ENCODE data around the gene SRPRB. TPM values are rescaled to one million over a fixed set of nuclear protein-coding genes. Genes with fewer than 3 reads are reported as not detected.

SRPRB gene
- total and polyA plus RNA-seq, 9 of the 15 experiments (the other 6 are each of a cell fraction or from before 2014, with no cell fraction given) = 29.5 to 66.0 (median 41.4) TPM

GRCh38 chr3:133851266-133851906 is 45.8 kb downstream of the SRPRB start (continued):
- TF ChIP-seq IRF1 (CRISPR knock-in tag; IDR thresholded peaks at IDR 0.05; ENCODE audit: borderline replicate concordance) = no peak
- TF ChIP-seq MCM5 (IDR thresholded peaks at IDR 0.05; ENCODE audit: low read depth) = no peak
- no peak for TF ChIP-seq TBP (optimal IDR thresholded peaks at IDR 0.05; ENCODE audit: low read depth, low read length)
- no peak for TF ChIP-seq ZNF507 (tag; conservative IDR thresholded peaks at IDR 0.05)
- TF ChIP-seq ZNF445 (CRISPR knock-in tag; IDR thresholded peaks at IDR 0.05; ENCODE audit: low read depth) = no peak
- TF ChIP-seq ZNF76 (CRISPR knock-in tag; IDR thresholded peaks at IDR 0.05; ENCODE audit: borderline replicate concordance) = no peak
- TF ChIP-seq ZNF197 (CRISPR knock-in tag; IDR thresholded peaks at IDR 0.05; ENCODE audit: low read depth) = no peak
- peak; percentile 51 for TF ChIP-seq HES1 (IDR thresholded peaks at IDR 0.05; ENCODE audit: low read depth)
- no peak for TF ChIP-seq CAMTA2 (CRISPR knock-in tag; conservative IDR thresholded peaks at IDR 0.05)
- TF ChIP-seq HLTF (IDR thresholded peaks at IDR 0.05) = peak; percentile 93
- TF ChIP-seq BCOR (IDR thresholded peaks at IDR 0.05) = peak; percentile 75
- TF ChIP-seq FOXA3 (CRISPR knock-in tag; conservative IDR thresholded peaks at IDR 0.05 in 1 of 2, IDR thresholded peaks at IDR 0.05 in 1 of 2) = no peak; a peak in 1 of 4 replicates
- no peak for TF ChIP-seq JUNB (CRISPR knock-in tag; conservative IDR thresholded peaks at IDR 0.05)
- no peak for TF ChIP-seq XRCC3 (IDR thresholded peaks at IDR 0.05)
- TF ChIP-seq HMGN3 (IDR thresholded peaks at IDR 0.05; ENCODE audit: borderline replicate concordance, extremely low read depth, insufficient read length, low read depth, low read length) = peak; percentile 61
- TF ChIP-seq POLR3G (IDR thresholded peaks at IDR 0.05; ENCODE audit: extremely low read depth, insufficient read length, insufficient replicate concordance) = no peak
- TF ChIP-seq ZNF696 (CRISPR knock-in tag; conservative IDR thresholded peaks at IDR 0.05) = no peak
- TF ChIP-seq PYGO2 (tag; IDR thresholded peaks at IDR 0.05) = no peak
- TF ChIP-seq ZNF444 (CRISPR knock-in tag; IDR thresholded peaks at IDR 0.05) = no peak
- no peak for TF ChIP-seq TCF7 (IDR thresholded peaks at IDR 0.05; ENCODE audit: borderline replicate concordance)
- TF ChIP-seq TAF1 (IDR thresholded peaks at IDR 0.05; ENCODE audit: control insufficient read depth, extremely low read depth, insufficient read depth, low read length, severe bottlenecking) = no peak
- TF ChIP-seq PRMT5 (CRISPR knock-in tag; IDR thresholded peaks at IDR 0.05) = no peak
- TF ChIP-seq HNRNPL (IDR thresholded peaks at IDR 0.05; ENCODE audit: low read depth, low read length) = no peak
- no peak for TF ChIP-seq MIER1 (IDR thresholded peaks at IDR 0.05; ENCODE audit: low read depth)
- TF ChIP-seq TRIM28 (IDR thresholded peaks at IDR 0.05) = no peak; the same call in 1 of the 2 replicates
- no peak for TF ChIP-seq ZNF347 (CRISPR knock-in tag; IDR thresholded peaks at IDR 0.05; ENCODE audit: low read depth)
- TF ChIP-seq ZFP30 (CRISPR knock-in tag; IDR thresholded peaks at IDR 0.05; ENCODE audit: borderline replicate concordance) = no peak
- peak; percentile 89 for TF ChIP-seq MTA1 (IDR thresholded peaks at IDR 0.05; ENCODE audit: borderline replicate concordance)
- TF ChIP-seq CCAR2 (IDR thresholded peaks at IDR 0.05; ENCODE audit: low read depth, low read length) = no peak
- TF ChIP-seq ATF1 (CRISPR knock-in tag; IDR thresholded peaks at IDR 0.05) = no peak
- TF ChIP-seq ATF1 (tag; IDR thresholded peaks at IDR 0.05) = peak; percentile 70; the same call in 1 of the 2 replicates
- no peak for TF ChIP-seq NUFIP1 (IDR thresholded peaks at IDR 0.05; ENCODE audit: partially characterized antibody)
- peak; percentile 55; the same call in 1 of the 2 replicates for TF ChIP-seq GTF2E2 (tag; IDR thresholded peaks at IDR 0.05)
